ENCODE measurements around the gene CARD11. TPM values are rescaled to one million over a fixed set of nuclear protein-coding genes. Genes with fewer than 3 reads are reported as not detected.

The CARD11 gene
- total and polyA plus RNA-seq, 2 of the 4 experiments (the other 2 are of a cell fraction): 0.18 to 0.26 TPM

- Histone ChIP-seq H2AFZ (replicated peaks; ENCODE audit: low read length, poor library complexity) (no peak overlapping the region), H3K27me3 (ENCODE audit: control insufficient read depth, insufficient read depth, low read length) (no peaks in the 10 kb centered on the region), H3K23ac (ENCODE audit: low read depth, low read length) (no peak overlapping the region), H2BK120ac (ENCODE audit: low read depth, low read length) (no peak overlapping the region), H3K9ac (ENCODE audit: low read depth, low read length) (no peak overlapping the region), H3K14ac (replicated peaks; ENCODE audit: low read depth, low read length) (no peak overlapping the region), H3K9me3 (ENCODE audit: control insufficient read depth, insufficient read depth, low read length) (no peaks in the 10 kb centered on the region; the same call in 1 of the 2 replicates), H3K4me3 (ENCODE audit: insufficient read depth, low read depth, low read length) (no peak overlapping the region), H2BK5ac (ENCODE audit: low read depth, low read length, poor library complexity, severe bottlenecking) (no peak overlapping the region), H3K36me3 (ENCODE audit: control insufficient read depth, insufficient read depth, low read length) (no peaks in the 10 kb centered on the region), H3K4ac (ENCODE audit: low read depth, low read length) (no peak overlapping the region), H2BK15ac (ENCODE audit: low read depth, low read length) (no peak overlapping the region), H3K4me2 (ENCODE audit: low read depth, low read length) (no peak overlapping the region), H3K9me1 (ENCODE audit: insufficient read depth, low read length) (no peaks in the 10 kb centered on the region), H3K79me1 (ENCODE audit: low read depth in 1 of 2, low read length in 2 of 2) (no peaks in the 10 kb centered on the region), H4K20me1 (ENCODE audit: insufficient read depth, low read length) (no peaks in the 10 kb centered on the region), H2BK20ac (ENCODE audit: low read depth, low read length) (no peak overlapping the region), H3K27ac (ENCODE audit: insufficient read depth, low read length) (no peak overlapping the region), H4K8ac (ENCODE audit: low read depth in 2 of 2, low read length in 2 of 2) (no peak overlapping the region), H3K56ac (ENCODE audit: extremely low read depth, insufficient read depth, low read length) (no peak overlapping the region), H2AK9ac (replicated peaks; ENCODE audit: low read depth, low read length, poor library complexity) (no peak overlapping the region), H4K5ac (ENCODE audit: low read depth, low read length) (no peak overlapping the region), H3K4me1 (ENCODE audit: control insufficient read depth, insufficient read depth, low read length) (no peaks in the 10 kb centered on the region), H3K18ac (ENCODE audit: low read depth, low read length) (no peak overlapping the region), H2AK5ac (ENCODE audit: low read depth, low read length) (no peak overlapping the region), H4K91ac (ENCODE audit: insufficient read depth, low read depth, low read length) (no peak overlapping the region)
- WGBS, 2 experiments (ENCODE audit: extremely low coverage in 2 of 2, insufficient read length in 1 of 2): 67% methylated on average over 1 of the region's 5 CpGs; no CpG with 5 or more reads in 1 of the 2 experiments
- ATAC-seq (ENCODE audit: low read depth) (no peak), DNase-seq (no peak)
- in situ Hi-C loops (cut with MboI; ENCODE audit: low sequenced_read_pairs) (no loop called here), dilution Hi-C loops (cut with HindIII; ENCODE audit: low sequenced_read_pairs, unreplicated experiment) (no loop called here), intact Hi-C loops (cut with micrococcal nuclease) (no loop called here)
- TF ChIP-seq MAFK (IDR thresholded peaks at IDR 0.05; ENCODE audit: low read depth, low read length) (peak; percentile 18; the same call in 1 of the 2 replicates), ELK1 (IDR thresholded peaks at IDR 0.05; ENCODE audit: borderline replicate concordance, low read depth, low read length) (no peak)
- ChIA-PET POLR2A (ENCODE audit: unreplicated experiment) (no interaction called here), CTCF (no interaction called here)
- no TSS peak for BruUV-seq (replicated peaks)
These were observed 32.3 kb downstream of the CARD11 start for GRCh38 chr7:3011211-3011852.

Measured in IMR-90 (cell line).